ENCODE data around the gene ABHD8. TPM values are rescaled to one million over a fixed set of nuclear protein-coding genes. Genes with fewer than 3 reads are reported as not detected.

Gene ABHD8
- total and polyA plus RNA-seq, 2 of the 13 experiments (the other 11 are each of a cell fraction or from before 2014, with no cell fraction given), result 6.3 to 7.2 TPM

- TF ChIP-seq ZFP91 (CRISPR knock-in tag; IDR thresholded peaks at IDR 0.05; ENCODE audit: borderline replicate concordance), result 0 out of 2 replicates have a peak, but pooled peaks have one; percentile 34
- TF ChIP-seq ZSCAN21 (CRISPR knock-in tag; IDR thresholded peaks at IDR 0.05; ENCODE audit: borderline replicate concordance), result no peak
- TF ChIP-seq, protein P1, sequence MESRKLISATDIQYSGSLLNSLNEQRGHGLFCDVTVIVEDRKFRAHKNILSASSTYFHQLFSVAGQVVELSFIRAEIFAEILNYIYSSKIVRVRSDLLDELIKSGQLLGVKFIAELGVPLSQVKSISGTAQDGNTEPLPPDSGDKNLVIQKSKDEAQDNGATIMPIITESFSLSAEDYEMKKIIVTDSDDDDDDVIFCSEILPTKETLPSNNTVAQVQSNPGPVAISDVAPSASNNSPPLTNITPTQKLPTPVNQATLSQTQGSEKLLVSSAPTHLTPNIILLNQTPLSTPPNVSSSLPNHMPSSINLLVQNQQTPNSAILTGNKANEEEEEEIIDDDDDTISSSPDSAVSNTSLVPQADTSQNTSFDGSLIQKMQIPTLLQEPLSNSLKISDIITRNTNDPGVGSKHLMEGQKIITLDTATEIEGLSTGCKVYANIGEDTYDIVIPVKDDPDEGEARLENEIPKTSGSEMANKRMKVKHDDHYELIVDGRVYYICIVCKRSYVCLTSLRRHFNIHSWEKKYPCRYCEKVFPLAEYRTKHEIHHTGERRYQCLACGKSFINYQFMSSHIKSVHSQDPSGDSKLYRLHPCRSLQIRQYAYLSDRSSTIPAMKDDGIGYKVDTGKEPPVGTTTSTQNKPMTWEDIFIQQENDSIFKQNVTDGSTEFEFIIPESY (CRISPR knock-in tag; IDR thresholded peaks at IDR 0.05), result peak; percentile 73
- TF ChIP-seq, protein P2, sequence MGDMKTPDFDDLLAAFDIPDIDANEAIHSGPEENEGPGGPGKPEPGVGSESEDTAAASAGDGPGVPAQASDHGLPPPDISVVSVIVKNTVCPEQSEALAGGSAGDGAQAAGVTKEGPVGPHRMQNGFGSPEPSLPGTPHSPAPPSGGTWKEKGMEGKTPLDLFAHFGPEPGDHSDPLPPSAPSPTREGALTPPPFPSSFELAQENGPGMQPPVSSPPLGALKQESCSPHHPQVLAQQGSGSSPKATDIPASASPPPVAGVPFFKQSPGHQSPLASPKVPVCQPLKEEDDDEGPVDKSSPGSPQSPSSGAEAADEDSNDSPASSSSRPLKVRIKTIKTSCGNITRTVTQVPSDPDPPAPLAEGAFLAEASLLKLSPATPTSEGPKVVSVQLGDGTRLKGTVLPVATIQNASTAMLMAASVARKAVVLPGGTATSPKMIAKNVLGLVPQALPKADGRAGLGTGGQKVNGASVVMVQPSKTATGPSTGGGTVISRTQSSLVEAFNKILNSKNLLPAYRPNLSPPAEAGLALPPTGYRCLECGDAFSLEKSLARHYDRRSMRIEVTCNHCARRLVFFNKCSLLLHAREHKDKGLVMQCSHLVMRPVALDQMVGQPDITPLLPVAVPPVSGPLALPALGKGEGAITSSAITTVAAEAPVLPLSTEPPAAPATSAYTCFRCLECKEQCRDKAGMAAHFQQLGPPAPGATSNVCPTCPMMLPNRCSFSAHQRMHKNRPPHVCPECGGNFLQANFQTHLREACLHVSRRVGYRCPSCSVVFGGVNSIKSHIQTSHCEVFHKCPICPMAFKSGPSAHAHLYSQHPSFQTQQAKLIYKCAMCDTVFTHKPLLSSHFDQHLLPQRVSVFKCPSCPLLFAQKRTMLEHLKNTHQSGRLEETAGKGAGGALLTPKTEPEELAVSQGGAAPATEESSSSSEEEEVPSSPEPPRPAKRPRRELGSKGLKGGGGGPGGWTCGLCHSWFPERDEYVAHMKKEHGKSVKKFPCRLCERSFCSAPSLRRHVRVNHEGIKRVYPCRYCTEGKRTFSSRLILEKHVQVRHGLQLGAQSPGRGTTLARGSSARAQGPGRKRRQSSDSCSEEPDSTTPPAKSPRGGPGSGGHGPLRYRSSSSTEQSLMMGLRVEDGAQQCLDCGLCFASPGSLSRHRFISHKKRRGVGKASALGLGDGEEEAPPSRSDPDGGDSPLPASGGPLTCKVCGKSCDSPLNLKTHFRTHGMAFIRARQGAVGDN (CRISPR knock-in tag; IDR thresholded peaks at IDR 0.05), result peak; percentile 54
- TF ChIP-seq HNRNPL (IDR thresholded peaks at IDR 0.05; ENCODE audit: low read depth, low read length), result 0 out of 2 replicates have a peak, but pooled peaks have one; percentile 24
- peak; percentile 37; the same call in 1 of the 2 replicates for TF ChIP-seq RBFOX2 (IDR thresholded peaks at IDR 0.05; ENCODE audit: low read depth, low read length)
- TF ChIP-seq, protein P3, sequence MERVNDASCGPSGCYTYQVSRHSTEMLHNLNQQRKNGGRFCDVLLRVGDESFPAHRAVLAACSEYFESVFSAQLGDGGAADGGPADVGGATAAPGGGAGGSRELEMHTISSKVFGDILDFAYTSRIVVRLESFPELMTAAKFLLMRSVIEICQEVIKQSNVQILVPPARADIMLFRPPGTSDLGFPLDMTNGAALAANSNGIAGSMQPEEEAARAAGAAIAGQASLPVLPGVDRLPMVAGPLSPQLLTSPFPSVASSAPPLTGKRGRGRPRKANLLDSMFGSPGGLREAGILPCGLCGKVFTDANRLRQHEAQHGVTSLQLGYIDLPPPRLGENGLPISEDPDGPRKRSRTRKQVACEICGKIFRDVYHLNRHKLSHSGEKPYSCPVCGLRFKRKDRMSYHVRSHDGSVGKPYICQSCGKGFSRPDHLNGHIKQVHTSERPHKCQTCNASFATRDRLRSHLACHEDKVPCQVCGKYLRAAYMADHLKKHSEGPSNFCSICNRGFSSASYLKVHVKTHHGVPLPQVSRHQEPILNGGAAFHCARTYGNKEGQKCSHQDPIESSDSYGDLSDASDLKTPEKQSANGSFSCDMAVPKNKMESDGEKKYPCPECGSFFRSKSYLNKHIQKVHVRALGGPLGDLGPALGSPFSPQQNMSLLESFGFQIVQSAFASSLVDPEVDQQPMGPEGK (CRISPR knock-in tag; IDR thresholded peaks at IDR 0.05), result no peak
- TF ChIP-seq ZNF501 (CRISPR knock-in tag; IDR thresholded peaks at IDR 0.05), result 0 out of 2 replicates have a peak, but pooled peaks have one; percentile 6
Observed at GRCh38 chr19:17312189-17313113, 9.2 kb upstream of the ABHD8 start (continued).
